ENCODE results near the gene TMEM239. TPM values are rescaled to one million over a fixed set of nuclear protein-coding genes. Genes with fewer than 3 reads are reported as not detected.

Gene TMEM239
- total and polyA plus RNA-seq, 4 donors, result not detected

- Histone ChIP-seq H3K4me1 (ENCODE audit: control insufficient read depth in 4 of 4, insufficient read depth in 4 of 4, low read length in 3 of 4) (no peaks in the 10 kb centered on the region), H3K36me3 (ENCODE audit: control insufficient read depth in 4 of 4, insufficient read depth in 3 of 4, low read depth in 1 of 4, low read length in 3 of 4) (peaks cover 5 to 45% (median 9%) of the 10 kb centered on the region in 4 donors), H3K27me3 (ENCODE audit: control insufficient read depth in 4 of 4, insufficient read depth in 4 of 4, low read length in 3 of 4) (no peaks in the 10 kb centered on the region), H3K9ac (ENCODE audit: low read depth in 1 of 2, low read length in 2 of 2) (no peak overlapping the region), H3K4me3 (ENCODE audit: low read depth in 1 of 3, low read length in 3 of 3) (no peak overlapping the region), H3K27ac (ENCODE audit: low read depth in 1 of 2, low read length in 2 of 2) (no peak overlapping the region), H3K9me3 (ENCODE audit: control insufficient read depth in 4 of 4, low read length in 3 of 4) (no peaks in the 10 kb centered on the region)
- DNase-seq (ENCODE audit: low spot score), result no peak
- no peak for TF ChIP-seq SP1 (IDR thresholded peaks at IDR 0.05)
- 97% methylated on average over 12 of the region's 12 CpGs for WGBS
Observed at GRCh38 chr20:2864626-2865025, 48.5 kb downstream of the TMEM239 start.

DNA sequence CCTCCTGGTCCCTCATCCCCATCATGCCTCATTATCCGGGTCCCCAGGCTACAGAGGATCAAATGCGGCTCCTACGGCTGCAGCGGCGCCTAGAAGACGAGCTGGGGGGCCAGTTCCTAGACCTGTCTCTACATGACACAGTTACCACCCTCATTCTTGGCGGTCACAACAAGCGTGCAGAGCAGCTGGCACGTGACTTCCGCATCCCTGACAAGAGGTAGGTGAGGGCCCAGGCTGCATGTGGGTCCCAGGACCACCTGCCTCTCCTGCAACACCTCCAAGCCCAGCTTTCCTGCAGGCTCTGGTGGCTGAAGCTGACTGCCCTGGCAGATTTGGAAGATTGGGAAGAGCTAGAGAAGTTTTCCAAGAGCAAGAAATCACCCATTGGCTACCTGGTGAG is 48.9 kb downstream of the TMEM239 start:
- Histone ChIP-seq H3K4me1 (ENCODE audit: control insufficient read depth in 4 of 4, insufficient read depth in 4 of 4, low read length in 3 of 4) (no peaks in the 10 kb centered on the region), H3K27me3 (ENCODE audit: control insufficient read depth in 4 of 4, insufficient read depth in 4 of 4, low read length in 3 of 4) (no peaks in the 10 kb centered on the region), H3K36me3 (ENCODE audit: control insufficient read depth in 4 of 4, insufficient read depth in 3 of 4, low read depth in 1 of 4, low read length in 3 of 4) (peaks cover 5 to 45% (median 9%) of the 10 kb centered on the region in 4 donors), H3K4me3 (ENCODE audit: low read depth in 1 of 3, low read length in 3 of 3) (no peak overlapping the region), H3K9ac (ENCODE audit: low read depth in 1 of 2, low read length in 2 of 2) (no peak overlapping the region), H3K27ac (ENCODE audit: low read depth in 1 of 2, low read length in 2 of 2) (no peak overlapping the region), H3K9me3 (ENCODE audit: control insufficient read depth in 4 of 4, low read length in 3 of 4) (no peaks in the 10 kb centered on the region)
- no peak for TF ChIP-seq CTCF (IDR thresholded peaks at IDR 0.05; ENCODE audit: low read depth, low read length, missing input control)
- TF ChIP-seq, protein P1, sequence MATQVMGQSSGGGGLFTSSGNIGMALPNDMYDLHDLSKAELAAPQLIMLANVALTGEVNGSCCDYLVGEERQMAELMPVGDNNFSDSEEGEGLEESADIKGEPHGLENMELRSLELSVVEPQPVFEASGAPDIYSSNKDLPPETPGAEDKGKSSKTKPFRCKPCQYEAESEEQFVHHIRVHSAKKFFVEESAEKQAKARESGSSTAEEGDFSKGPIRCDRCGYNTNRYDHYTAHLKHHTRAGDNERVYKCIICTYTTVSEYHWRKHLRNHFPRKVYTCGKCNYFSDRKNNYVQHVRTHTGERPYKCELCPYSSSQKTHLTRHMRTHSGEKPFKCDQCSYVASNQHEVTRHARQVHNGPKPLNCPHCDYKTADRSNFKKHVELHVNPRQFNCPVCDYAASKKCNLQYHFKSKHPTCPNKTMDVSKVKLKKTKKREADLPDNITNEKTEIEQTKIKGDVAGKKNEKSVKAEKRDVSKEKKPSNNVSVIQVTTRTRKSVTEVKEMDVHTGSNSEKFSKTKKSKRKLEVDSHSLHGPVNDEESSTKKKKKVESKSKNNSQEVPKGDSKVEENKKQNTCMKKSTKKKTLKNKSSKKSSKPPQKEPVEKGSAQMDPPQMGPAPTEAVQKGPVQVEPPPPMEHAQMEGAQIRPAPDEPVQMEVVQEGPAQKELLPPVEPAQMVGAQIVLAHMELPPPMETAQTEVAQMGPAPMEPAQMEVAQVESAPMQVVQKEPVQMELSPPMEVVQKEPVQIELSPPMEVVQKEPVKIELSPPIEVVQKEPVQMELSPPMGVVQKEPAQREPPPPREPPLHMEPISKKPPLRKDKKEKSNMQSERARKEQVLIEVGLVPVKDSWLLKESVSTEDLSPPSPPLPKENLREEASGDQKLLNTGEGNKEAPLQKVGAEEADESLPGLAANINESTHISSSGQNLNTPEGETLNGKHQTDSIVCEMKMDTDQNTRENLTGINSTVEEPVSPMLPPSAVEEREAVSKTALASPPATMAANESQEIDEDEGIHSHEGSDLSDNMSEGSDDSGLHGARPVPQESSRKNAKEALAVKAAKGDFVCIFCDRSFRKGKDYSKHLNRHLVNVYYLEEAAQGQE (IDR thresholded peaks at IDR 0.05), result no peak
- no peak for TF ChIP-seq JUND (IDR thresholded peaks at IDR 0.05)
- TF ChIP-seq ATF3 (IDR thresholded peaks at IDR 0.05), result no peak
- TF ChIP-seq RAD21 (IDR thresholded peaks at IDR 0.05), result no peak
- TF ChIP-seq FOXA2 (IDR thresholded peaks at IDR 0.05), result no peak
- TF ChIP-seq SP1 (IDR thresholded peaks at IDR 0.05), result no peak
- TF ChIP-seq, protein P2, sequence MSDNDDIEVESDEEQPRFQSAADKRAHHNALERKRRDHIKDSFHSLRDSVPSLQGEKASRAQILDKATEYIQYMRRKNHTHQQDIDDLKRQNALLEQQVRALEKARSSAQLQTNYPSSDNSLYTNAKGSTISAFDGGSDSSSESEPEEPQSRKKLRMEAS (IDR thresholded peaks at IDR 0.05), result no peak
- no peak for TF ChIP-seq NR2F2 (IDR thresholded peaks at IDR 0.05)
- no peak for TF ChIP-seq HNF4G (IDR thresholded peaks at IDR 0.05)
- TF ChIP-seq RXRA (IDR thresholded peaks at IDR 0.05), result no peak
- no peak for TF ChIP-seq YY1 (IDR thresholded peaks at IDR 0.05)
- TF ChIP-seq TAF1 (conservative IDR thresholded peaks at IDR 0.05), result no peak
- TF ChIP-seq, protein P3, sequence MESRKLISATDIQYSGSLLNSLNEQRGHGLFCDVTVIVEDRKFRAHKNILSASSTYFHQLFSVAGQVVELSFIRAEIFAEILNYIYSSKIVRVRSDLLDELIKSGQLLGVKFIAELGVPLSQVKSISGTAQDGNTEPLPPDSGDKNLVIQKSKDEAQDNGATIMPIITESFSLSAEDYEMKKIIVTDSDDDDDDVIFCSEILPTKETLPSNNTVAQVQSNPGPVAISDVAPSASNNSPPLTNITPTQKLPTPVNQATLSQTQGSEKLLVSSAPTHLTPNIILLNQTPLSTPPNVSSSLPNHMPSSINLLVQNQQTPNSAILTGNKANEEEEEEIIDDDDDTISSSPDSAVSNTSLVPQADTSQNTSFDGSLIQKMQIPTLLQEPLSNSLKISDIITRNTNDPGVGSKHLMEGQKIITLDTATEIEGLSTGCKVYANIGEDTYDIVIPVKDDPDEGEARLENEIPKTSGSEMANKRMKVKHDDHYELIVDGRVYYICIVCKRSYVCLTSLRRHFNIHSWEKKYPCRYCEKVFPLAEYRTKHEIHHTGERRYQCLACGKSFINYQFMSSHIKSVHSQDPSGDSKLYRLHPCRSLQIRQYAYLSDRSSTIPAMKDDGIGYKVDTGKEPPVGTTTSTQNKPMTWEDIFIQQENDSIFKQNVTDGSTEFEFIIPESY (IDR thresholded peaks at IDR 0.05), result no peak
- no peak for TF ChIP-seq HNF4A (conservative IDR thresholded peaks at IDR 0.05)
- TF ChIP-seq EGR1 (IDR thresholded peaks at IDR 0.05; ENCODE audit: low read depth in 2 of 2), result no peak
- TF ChIP-seq GABPA (IDR thresholded peaks at IDR 0.05 in 1 of 2, conservative IDR thresholded peaks at IDR 0.05 in 1 of 2), result no peak
- TF ChIP-seq FOXA1 (IDR thresholded peaks at IDR 0.05), result no peak
- WGBS, result 99% methylated on average over 10 of the region's 10 CpGs
- no peak for DNase-seq (ENCODE audit: low spot score)

Measured in liver (tissue), 9 donors.